NCI-H82 treated with DMSO at 0.1 percent for 48 hours (cell line): Measurements from ENCODE around the gene METRN.
"Not testable (repeated sequence)": the region's sequence is repeated elsewhere in the genome, so short reads cannot be mapped to it uniquely, and the experiment has no call there.

Experiments used
- DNase-seq: peaks from one replicate; lab custom pipeline; 2025; ENCODE audit not compliant: unreplicated experiment; lab: John Stamatoyannopoulos, UW

The METRN gene

GRCh38 chr16:734208-734980 lies 19.5 kb downstream of the METRN start:
- no peak for DNase-seq

DNA sequence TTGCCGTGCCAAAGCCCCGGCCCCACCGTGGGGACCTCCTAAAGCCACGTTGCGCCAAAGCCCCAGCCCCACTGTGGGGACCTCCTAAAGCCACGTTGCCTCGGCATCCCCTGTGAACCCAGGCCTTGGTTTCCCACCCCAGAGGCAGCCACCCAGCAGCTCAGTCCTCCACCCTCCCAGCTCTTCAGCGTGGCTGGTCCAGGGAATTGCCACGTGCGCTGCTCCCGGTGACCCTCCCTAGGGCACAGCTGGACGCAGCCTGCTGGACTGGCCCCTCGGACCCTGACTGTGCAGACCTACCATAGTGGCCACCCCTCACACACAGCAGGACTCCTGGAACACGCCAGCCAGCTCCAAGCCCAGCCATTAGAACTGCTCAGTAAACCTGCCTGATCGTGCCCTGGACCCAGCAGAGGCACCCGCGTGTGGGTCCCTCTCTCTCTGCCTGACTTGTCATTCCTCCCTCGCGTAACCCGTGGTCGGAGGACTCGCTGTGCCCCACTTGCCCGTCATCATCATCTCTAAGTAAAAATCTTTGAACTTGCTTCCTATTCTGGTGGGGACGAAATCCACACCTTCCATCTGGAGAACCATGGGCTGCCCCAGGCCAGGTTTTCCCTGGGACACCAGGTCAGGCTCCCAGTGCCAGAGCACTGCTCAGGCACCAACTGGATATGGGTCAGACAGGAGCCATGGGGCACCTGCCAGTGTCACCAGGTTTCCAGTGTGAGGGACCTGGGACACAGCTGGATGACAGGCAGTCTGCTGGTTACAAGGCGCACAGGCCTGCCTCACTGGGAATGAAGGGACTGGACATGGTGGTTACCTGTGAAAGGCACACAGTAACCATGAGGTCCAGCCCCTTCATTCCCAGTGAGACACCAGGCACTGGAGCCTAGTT lies 20.3 kb downstream of the METRN start:
- DNase-seq = no peak

DNA sequence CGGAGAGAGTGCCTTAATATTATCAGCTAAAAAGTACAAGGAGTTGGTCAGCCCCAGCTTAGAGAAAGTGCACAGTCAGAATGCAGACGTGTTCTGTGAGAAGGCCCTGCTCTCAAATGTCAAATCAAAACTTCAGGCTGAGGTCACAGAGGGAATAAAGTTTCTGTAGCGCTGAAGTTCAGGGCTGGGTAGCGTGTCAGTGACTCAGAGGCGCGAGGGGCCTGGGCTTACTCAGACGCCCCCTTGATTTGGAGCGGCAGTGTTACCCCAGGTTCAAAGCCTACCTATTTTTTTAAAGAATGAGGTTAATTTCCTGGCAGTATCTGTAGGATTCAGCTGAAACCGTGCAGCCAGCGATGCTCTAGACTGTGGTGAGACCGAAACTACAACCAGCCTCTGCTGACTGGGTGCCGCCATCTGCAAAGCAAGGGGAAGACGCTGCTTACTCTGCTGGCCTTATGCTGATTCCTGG lies 21.1 kb downstream of the METRN start:
- DNase-seq = no peak

GRCh38 chr16:736936-737481 lies 22.1 kb downstream of the METRN start:
- DNase-seq = no peak

- DNase-seq = no peak
Measured at GRCh38 chr16:739560-740458, 24.9 kb downstream of the METRN start.

DNA sequence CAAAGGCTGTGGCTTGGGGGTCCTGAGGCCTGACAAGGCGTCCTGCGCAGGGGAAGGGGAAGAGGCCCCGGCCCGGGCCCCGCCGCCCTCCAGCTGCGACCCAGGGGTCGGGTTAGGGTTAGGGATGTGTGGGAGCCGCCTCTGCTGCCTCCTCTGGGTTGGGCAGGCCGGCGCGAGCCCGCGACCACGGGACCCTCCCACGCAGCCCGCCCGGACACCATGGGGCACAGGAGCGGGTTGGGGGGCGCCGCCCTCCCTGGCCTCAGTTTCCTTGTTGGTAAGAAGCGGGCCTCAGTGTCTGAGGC lies 25.5 kb downstream of the METRN start:
- DNase-seq = no peak

DNA sequence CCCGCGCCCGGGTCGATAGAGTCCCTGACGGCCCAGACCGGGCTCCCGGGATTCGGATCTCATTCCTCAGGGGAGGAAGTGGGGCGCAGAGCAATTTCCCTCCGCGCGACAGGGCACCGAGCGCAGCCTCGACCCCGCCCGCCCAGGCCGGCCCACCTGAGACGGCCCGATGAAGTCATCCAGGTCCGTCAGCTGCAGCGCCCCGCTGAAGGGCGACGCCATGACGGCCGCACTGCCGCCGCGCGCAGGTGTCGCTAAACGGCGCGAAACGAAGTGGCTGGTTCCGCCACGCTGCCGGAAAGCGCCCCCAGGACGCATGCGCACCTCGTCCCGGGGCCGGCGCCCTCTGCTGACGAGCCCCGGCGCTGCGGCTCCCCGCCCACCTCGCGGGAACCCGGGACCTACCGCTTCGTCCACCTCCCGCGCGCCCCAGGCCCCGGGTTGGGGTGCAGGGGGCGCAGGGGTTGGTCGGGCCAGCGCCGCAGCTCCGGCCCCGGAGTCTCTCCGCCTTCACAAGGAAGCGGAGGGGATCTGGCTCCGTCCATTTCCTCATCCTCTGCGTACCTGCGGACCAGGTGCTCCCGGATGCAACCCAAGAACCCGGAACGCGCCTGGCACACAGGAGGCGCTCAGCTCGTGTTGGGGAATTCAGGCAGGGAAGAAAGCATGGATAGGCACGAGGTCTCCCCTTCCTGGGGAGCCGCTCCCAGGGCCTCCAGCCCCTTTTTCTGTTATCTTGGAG lies 26.0 kb downstream of the METRN start, which contains the start of gene CIAO3:
CIAO3 (minus strand) TSS at position 234 of the 742 bp plus-strand sequence; CDS start at position 222, 12 bp downstream.
- DNase-seq = peak; percentile 16

- DNase-seq = no peak
Measured at GRCh38 chr16:741986-742629, 27.2 kb downstream of the METRN start.

GRCh38 chr16:742894-743293 lies 28.0 kb downstream of the METRN start:
- DNase-seq = not testable (repeated sequence)

DNA sequence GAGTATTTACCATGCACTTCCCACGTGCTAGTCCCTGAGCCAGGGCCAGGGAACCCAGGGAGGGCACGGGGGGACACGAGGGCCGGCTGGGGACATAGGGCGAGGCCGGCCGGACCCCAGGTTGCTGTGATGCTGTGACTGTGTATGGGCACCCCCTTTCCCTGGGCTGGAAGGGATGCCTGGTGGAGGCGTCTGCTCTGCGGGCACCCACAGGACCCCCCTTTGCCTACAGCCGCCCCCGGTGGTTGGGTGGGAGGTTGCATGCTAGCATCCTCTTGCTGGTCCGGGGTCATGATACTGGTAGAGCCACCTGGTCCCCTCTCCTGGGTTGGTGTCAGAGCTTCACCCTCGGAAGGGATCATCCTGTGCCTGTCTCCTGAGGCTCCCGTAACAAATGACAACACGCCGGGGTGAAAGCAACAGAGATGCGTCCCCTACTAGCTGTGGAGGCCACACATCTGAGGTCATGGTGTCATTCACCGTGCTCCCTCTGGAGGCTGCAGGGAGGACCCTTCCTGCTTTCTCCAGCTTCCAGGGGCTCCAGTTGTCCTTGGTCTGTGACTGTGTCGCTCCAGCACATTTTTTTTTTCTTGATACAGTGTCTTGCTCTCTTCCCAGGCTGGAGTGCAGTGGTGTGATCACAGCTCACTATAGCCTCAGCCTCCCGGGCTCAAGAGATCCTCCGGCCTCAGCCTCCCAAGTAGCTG lies 29.0 kb downstream of the METRN start:
- DNase-seq = no peak

DNA sequence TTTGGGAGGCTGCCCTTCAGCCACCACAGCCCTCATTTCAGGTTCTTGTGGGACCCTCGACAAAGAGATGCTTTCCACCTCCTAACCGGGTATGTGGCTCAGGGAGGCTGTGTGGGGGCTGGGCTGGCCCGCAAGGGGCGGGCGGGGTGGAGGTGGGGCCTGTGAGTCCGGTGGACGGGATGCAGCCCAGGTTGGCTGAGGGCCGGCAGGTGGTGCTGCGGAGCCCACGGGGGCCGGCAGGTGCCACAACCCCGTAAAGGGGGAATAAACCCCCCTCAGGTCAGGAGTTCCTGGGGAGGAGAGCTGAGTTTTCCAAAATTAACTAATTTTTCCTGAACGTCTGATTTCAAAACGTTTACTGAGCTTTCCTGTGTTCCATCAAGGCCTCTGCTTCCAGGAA lies 30.8 kb downstream of the METRN start:
- no peak for DNase-seq

DNA sequence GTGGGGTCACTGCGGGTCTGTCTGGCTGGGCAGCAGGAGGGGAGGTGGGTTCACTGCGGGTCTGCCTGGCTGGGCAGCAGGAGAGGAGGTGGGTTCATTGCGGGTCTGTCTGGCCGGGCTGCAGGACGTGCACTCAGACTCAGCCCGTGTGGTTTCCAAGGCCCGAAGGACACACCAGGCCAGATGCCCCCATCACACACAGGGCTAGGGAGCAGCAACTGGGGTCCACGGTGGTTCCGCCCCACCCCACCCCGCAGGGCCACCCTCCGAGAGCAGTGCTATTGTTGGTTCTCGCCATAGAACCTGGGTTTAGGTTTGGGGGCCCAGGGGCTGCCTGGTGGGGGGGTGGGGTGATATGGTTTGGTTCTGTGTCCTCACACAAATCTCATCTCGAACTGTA lies 31.7 kb downstream of the METRN start:
- no peak for DNase-seq

DNA sequence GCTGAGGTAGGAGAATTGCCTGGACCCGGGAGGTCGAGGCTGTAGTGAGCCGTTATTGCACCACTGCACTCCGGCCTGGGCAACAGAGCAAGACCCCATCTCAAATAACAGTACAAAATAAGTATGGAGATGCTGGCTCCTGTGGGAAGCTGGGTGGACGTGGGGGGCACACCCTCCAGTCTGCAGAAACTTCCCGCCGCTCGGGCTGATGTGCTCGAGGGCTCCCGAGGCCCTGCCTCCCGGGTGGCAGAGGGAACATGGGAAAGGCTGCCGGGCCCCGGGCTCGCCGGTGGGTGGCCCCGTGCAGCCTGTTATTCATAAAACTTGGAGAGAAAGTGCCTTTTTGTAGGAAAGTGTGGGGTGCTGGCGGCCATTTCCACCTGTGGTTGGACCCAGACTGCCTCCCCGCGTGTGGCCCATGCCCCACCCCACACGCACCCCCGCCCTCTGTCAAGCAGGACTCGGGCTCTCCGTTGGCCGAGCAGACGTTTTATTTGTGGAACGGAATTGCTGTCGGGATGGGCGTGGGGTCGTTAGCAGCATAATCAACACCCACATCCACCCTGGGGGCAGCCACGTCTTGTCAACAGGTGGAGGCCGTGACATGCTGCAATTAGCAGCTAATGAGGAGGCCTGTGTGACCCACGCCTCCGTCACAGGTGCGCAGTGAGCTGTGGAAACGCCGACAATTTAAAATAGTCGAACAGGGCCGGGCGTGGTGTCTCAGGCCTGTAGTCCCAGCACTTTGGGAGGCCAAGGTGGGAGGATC lies 33.2 kb downstream of the METRN start:
- DNase-seq = no peak

DNA sequence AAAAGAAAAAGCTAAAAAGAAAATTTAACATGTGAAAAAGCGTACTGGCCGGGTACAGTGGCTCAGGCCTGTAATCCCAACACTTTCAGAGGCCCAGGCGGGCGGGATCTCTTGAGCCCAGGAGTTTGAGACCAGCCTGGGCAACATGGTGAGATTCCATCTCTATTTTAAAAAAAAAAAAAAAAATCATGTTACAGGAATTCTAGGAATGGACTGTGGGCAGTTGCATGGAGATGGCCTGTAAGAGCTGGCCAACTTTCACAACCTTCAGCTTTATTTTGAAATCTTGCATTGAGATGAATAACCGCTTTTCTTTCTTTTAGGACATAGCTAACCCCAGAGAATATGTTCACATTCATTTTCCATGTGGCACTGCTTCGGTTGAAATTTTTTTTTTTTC lies 34.1 kb downstream of the METRN start:
- no peak for DNase-seq

DNA sequence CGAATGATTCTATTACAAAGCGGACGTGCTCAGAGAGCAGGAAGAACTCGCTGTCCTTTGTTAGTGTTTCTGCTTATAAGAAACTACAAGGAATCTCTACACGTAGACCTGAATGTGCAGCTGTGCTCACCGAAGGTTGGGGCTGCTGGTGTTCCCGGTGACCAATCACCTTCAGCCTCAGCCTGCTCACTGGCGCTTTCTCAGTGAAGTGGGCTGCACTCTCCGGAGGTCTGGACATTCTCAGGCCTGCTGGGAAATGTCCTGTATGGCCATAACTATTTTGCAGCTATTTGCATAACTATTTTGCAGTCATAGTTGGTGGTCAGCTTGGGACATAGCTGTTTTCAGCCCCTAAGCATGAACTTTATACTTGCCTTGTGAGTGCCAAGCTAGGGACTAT lies 35.6 kb downstream of the METRN start:
- DNase-seq = no peak

- DNase-seq = peak; percentile 18
Measured at GRCh38 chr16:751152-752006, 36.5 kb downstream of the METRN start.

DNA sequence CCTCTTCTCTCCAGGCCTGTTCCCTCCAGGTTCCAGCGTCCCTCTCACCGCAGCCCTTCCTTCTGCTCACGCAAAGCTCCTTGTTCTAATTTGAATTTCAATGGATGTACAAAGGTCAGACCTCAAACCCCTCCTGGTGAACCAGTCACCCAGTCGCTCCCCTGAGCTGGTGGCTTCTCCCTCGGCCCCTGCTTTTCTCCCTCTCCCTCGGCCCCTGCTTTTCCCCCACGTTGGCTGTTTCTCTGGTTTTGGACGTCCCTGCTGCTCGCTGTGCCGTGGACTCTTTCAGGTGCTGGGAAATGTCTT lies 37.0 kb downstream of the METRN start:
- no peak for DNase-seq
